ENCODE data around the gene VSNL1.

VSNL1 gene

DNA sequence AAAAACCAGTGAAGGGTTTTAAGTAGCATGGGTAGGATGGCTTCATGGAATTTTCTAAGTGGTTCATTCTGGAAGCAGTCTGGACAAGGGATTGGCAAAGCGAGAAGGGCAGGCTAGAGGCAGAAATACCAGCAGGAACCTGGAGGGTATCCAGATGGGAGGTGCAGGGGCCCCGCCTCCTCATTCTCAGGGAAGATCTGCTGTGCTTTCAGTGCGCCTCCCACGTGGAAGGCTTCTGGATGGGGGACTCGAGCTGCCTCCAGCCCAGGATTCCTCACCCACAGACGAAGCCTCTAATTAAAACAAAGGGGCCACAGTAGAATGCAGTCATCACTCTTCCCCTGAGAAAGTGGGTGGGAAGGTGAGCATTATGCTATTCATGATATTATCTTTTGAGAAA, 79.8 kb downstream of the VSNL1 start:
- TF ChIP-seq, protein P1, sequence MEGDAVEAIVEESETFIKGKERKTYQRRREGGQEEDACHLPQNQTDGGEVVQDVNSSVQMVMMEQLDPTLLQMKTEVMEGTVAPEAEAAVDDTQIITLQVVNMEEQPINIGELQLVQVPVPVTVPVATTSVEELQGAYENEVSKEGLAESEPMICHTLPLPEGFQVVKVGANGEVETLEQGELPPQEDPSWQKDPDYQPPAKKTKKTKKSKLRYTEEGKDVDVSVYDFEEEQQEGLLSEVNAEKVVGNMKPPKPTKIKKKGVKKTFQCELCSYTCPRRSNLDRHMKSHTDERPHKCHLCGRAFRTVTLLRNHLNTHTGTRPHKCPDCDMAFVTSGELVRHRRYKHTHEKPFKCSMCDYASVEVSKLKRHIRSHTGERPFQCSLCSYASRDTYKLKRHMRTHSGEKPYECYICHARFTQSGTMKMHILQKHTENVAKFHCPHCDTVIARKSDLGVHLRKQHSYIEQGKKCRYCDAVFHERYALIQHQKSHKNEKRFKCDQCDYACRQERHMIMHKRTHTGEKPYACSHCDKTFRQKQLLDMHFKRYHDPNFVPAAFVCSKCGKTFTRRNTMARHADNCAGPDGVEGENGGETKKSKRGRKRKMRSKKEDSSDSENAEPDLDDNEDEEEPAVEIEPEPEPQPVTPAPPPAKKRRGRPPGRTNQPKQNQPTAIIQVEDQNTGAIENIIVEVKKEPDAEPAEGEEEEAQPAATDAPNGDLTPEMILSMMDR (IDR thresholded peaks at IDR 0.05; ENCODE audit: low read depth, low read length): no peak
- no peak overlapping the region for H3K4me3 ChIP-seq (ENCODE audit: low read depth, low read length)

DNA sequence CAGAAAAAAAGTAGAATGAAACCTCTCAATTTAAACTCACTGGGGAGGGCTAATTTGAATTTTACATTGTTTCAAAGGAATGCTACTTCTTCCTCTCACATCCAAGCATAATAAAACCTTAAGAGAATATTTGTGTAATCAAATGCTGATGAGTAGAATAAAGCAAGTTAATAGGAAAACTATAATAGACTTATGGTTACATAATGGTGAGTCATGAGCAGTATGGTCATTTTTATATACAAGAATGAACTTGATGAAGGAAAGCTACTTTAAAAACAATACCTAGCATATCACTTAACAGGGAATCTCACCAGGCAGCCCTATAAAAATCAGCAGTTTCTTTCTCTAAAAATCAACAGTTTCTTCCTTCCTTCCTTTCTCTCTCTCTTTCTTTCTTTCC, 80.3 kb downstream of the VSNL1 start:
- H3K4me3 ChIP-seq (ENCODE audit: low read depth, low read length): no peak overlapping the region
- TF ChIP-seq, protein P1 (IDR thresholded peaks at IDR 0.05; ENCODE audit: low read depth, low read length): no peak

DNA sequence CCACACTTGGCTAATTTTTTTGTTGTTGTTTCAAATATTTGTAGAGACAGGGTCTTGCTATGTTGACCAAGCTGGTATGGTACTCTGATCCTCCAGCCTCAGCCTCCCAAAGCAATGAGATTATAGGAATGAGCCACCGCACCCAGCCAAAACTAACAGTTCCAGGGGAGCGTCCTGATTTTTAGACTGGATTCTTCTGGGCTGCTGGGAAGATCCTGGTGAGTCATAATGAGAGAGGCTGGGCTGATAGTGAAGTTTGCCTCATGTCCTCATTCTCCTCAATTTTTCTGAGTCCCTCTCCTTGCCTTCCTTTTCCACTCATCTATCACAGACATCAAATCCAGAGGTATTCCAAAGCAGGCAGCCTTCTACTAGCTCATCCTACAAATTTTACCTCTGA, 81.3 kb downstream of the VSNL1 start:
- TF ChIP-seq, protein P1 (IDR thresholded peaks at IDR 0.05; ENCODE audit: low read depth, low read length): no peak
- H3K4me3 ChIP-seq (ENCODE audit: low read depth, low read length): no peak overlapping the region

DNA sequence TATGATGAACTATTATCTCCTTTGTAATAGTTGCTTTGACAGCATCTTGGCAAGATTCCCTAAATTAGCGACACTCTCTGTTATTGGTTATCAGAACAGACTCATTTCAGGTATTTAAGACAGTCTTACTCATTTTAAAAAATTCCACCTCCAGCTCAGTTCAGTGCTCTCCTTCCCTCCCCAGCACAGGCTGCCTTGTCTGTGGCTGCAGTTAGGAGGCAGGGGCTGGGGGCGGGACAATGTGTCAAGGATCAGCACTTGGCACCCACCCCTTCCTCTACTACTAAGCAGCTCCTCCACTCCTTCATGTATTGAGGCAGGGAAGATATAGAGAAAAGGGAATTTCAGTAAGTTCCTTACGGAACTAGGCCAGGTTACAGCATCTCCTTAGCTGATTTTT, 85.0 kb downstream of the VSNL1 start:
- TF ChIP-seq, protein P1 (IDR thresholded peaks at IDR 0.05; ENCODE audit: low read depth, low read length): no peak
- no peak overlapping the region for H3K4me3 ChIP-seq (ENCODE audit: low read depth, low read length)

DNA sequence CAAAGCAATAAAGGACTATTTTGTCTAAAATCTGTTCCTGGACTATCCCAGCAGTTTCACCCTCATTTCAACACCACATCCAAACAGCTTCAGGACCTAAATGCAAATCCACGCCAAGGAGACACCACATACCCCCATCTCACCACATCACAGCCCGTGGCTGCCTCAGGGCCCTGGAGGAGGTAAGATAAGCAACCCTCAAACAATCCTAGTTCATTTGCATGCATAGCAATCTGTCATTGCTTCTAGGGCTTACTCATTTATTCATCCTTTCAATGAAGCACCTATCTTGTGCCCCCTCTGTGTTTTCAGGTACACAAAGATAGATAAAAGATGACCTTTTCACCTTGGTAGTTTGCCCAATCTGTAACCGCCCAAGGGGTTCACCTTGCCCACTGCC, 86.5 kb downstream of the VSNL1 start:
- no peak overlapping the region for H3K4me3 ChIP-seq (ENCODE audit: low read depth, low read length)
- TF ChIP-seq, protein P1 (IDR thresholded peaks at IDR 0.05; ENCODE audit: low read depth, low read length): no peak

DNA sequence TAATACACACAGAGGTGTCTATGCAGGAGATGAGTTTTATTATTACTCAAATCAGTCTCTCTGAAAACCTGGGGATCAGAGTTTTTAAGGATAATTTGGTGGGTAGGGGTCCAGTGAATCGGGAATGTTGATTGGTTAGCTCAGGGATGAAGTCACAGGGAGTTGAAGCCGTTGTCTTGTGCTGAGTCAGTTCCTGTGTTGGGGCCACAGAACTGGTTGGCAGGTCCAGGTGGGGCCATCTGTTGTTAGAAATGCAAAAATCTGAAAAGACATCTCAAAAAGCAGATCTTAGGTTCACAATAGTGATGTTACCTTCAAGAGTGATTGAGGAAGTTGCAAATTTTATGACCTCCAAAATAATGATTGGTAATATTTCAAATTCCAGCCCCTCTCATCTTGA, 86.9 kb downstream of the VSNL1 start:
- H3K4me3 ChIP-seq (ENCODE audit: low read depth, low read length): no peak overlapping the region
- TF ChIP-seq, protein P1 (IDR thresholded peaks at IDR 0.05; ENCODE audit: low read depth, low read length): no peak

DNA sequence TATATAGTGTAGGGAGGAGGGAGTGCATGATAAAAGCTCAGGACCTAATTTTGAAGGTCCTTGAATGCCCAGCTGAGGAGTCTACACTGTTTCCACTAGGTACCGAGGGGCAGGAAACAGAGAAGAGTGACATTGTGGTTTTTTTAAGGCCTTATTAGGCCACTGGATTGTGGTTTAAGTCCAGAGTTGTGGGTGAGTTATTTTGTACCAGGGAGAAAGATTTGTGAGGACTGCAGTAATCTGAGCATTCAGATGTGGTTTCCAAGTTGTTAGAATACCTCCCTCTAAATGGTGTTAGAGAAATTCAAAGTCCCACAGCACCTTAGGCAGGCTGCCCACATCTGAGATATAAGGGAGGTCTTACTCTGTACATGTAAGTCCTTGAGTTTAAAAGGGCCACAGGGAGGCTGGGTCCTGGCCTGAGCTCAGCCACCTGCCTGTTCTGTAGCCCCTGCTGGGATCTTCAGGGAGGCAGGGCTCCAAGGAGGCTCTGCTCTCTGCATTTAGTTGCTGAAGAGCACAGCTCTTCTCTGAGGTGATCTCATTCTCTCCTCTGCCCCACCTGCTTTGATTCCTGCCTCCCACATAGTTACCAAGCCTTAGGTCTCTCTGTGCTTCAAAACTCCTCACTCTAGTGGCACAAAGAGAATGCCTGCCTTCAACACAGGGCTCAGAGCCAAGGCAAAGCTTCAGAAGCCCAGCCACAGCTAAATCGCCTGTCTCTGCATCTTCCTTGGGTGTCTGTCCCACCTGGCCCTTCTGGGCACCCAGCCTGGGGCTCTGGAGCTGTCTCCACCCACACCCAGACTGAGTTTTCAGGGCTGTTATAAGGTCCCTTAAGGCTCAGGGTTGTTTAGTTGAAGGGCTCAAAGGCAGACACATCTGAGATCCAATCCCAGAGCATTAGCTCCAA, 88.1 kb downstream of the VSNL1 start:
- H3K4me3 ChIP-seq (ENCODE audit: low read depth, low read length): no peak overlapping the region
- TF ChIP-seq, protein P1 (IDR thresholded peaks at IDR 0.05; ENCODE audit: low read depth, low read length): no peak
